GM12878 (cell line): ENCODE results near the gene INPP4B. TPM values are rescaled to one million over a fixed set of nuclear protein-coding genes. Genes with fewer than 3 reads are reported as not detected.

Experiments
- BACH1 ChIP-seq: fragments of 450-650 bp; IDR thresholded peaks from 2 replicates; pipeline ENCODE4 v1.6.1; 2017; ENCODE audit warnings: mild to moderate bottlenecking, borderline replicate concordance
- ESRRA ChIP-seq: IDR thresholded peaks from 2 replicates; pipeline ENCODE4 v1.6.1; 2012; ENCODE audit warnings: mild to moderate bottlenecking, low read length, improper control_type of control experiment
- HDAC2 ChIP-seq: fragments of 200-600 bp; sonication (generic); IDR thresholded peaks from 2 replicates; pipeline ENCODE4 v1.6.1; 2017
- IKZF1 ChIP-seq: fragments of 450-650 bp; conservative IDR thresholded peaks from 2 replicates; pipeline ENCODE4 v1.6.1; 2017; ENCODE audit warnings: antibody characterized with exemption, mild to moderate bottlenecking
- KAT2A ChIP-seq: conservative IDR thresholded peaks from 2 replicates; pipeline ENCODE4 v1.6.1; 2011; ENCODE audit warnings: low read depth, low read length; ENCODE audit not compliant: control insufficient read depth
- KDM1A ChIP-seq: fragments of 200-600 bp; sonication (generic); IDR thresholded peaks from 2 replicates; pipeline ENCODE4 v1.6.1; 2016; ENCODE audit warnings: borderline replicate concordance
- KLF5 ChIP-seq: fragments of 450-650 bp; IDR thresholded peaks from 2 replicates; pipeline ENCODE4 v1.6.1; 2014; ENCODE audit warnings: mild to moderate bottlenecking; ENCODE audit not compliant: partially characterized antibody
- MTA2 ChIP-seq: fragments of 450-650 bp; IDR thresholded peaks from 2 replicates; pipeline ENCODE4 v1.6.1; 2016; ENCODE audit warnings: low read depth, mild to moderate bottlenecking, moderate library complexity
- POLR2AphosphoS2 ChIP-seq: IDR thresholded peaks from 2 replicates; pipeline ENCODE4 v1.6.1; 2011; ENCODE audit warnings: low read depth, mild to moderate bottlenecking, low read length, improper control_type of control experiment, moderate library complexity
- RB1 ChIP-seq: fragments of 450-650 bp; formaldehyde crosslinking; IDR thresholded peaks from 2 replicates; pipeline ENCODE4 v1.6.1; 2017; ENCODE audit warnings: mild to moderate bottlenecking, borderline replicate concordance
- RELA ChIP-seq: fragments of 450-650 bp; IDR thresholded peaks from 2 replicates; pipeline ENCODE4 v1.8.0; 2014; ENCODE audit warnings: borderline replicate concordance; ENCODE audit not compliant: partially characterized antibody
- SIX5 ChIP-seq: IDR thresholded peaks from 2 replicates; pipeline ENCODE4 v1.6.1; 2011; ENCODE audit warnings: mild to moderate bottlenecking, low read depth, low read length, moderate library complexity; ENCODE audit not compliant: severe bottlenecking
- SKIL ChIP-seq: fragments of 450-650 bp; IDR thresholded peaks from 2 replicates; pipeline ENCODE4 v1.6.1; 2017; ENCODE audit warnings: mild to moderate bottlenecking, low read depth, inconsistent platforms; ENCODE audit not compliant: poor library complexity, severe bottlenecking
- SUZ12 ChIP-seq: fragments of 200-600 bp; sonication (generic); IDR thresholded peaks from one replicate; pipeline ENCODE4 v1.6.1; 2018; ENCODE audit warnings: antibody characterized with exemption, mild to moderate bottlenecking; ENCODE audit not compliant: unreplicated experiment
- YBX1 ChIP-seq: fragments of 450-650 bp; IDR thresholded peaks from 2 replicates; pipeline ENCODE4 v1.6.1; 2016; ENCODE audit warnings: antibody characterized with exemption
- ZBTB4 ChIP-seq: fragments of 450-650 bp; formaldehyde crosslinking; IDR thresholded peaks from 2 replicates; pipeline ENCODE4 v1.4.0; 2022; ENCODE audit warnings: mild to moderate bottlenecking, moderate library complexity
- ZZZ3 ChIP-seq: IDR thresholded peaks from 2 replicates; pipeline ENCODE4 v1.6.1; 2011; ENCODE audit warnings: low read depth; ENCODE audit not compliant: control insufficient read depth, insufficient read length
- polyA plus RNA-seq, 11 experiments: library from polyadenylated mRNA; depleted of rRNA in 4 of 11; unstranded in 6 of 11; stranded (reverse) in 5 of 11; fragments of >200 nt; fragmentation: Nextera tagmentation in 4 of 11; fragmentation: Illumina TruSeq in 1 of 11; extraction: Ambion mirVana in 4 of 11; extraction: Trizol in 1 of 11; gene quantifications; 1 replicate in 1 of 11; 2 replicates in 10 of 11; pipeline versions ENCODE4 v1.2.1 to v1.2.3, GENCODE V29; 2011 to 2016; ENCODE audit warnings: inconsistent platforms in 2 of 11, missing spikeins in 2 of 11, low read depth in 1 of 11
- total RNA-seq, 4 experiments: library from RNA; depleted of rRNA in 3 of 4; stranded (reverse); fragments of >200 nt in 3 of 4; fragmentation: Illumina TruSeq in 1 of 4; extraction: Trizol in 1 of 4; gene quantifications; 2 replicates each; pipeline versions ENCODE4 v1.2.1 to v1.2.3, GENCODE V29; 2013 to 2021
- TF ChIP-seq, protein P1 (sequence below): fragments of 150-350 bp; IDR thresholded peaks from 2 replicates; pipeline ENCODE4 v1.6.1; 2014; ENCODE audit warnings: mild to moderate bottlenecking, low read depth, low read length
- TF ChIP-seq, protein P2 (sequence below): fragments of 450-650 bp; IDR thresholded peaks from 2 replicates; pipeline ENCODE4 v1.6.1; 2017; ENCODE audit warnings: mild to moderate bottlenecking, moderate library complexity

The INPP4B gene
- total and polyA plus RNA-seq, 10 of the 15 experiments (the other 5 are each of a cell fraction or from before 2014, with no cell fraction given) = 0.53 to 11.2 (median 0.95) TPM

DNA sequence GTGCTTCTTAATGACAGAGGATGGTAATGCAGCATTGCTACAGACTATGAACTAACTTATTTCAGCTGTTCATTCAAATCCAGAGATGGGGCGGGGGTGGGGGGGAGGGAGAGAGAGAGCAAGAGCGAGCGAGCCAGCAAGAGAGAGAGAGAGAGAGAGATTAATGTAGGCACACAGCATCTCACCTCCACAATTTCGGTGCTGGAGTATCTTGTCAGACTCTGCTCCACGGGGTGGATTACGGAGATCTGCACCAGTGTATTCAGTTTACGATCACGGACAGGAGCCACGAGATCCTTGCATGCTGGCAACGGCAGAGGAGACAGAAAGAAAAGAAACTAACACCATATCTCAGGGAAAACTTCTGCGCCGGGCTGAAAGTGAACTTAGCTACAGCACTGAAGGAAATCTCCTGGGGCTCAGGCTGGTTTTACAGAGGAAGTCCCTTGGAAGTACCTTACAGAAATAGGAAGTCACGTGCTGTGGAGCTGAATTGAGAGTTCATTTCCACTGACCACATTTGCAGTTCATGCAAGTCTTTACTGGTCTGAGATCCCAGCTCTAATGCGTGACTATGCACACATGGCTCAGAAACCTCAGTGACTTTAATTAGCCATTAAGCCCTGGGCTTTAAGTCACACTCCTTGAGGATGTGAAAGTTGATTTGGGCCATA, 440.9 kb downstream of the INPP4B start (continued):
- TF ChIP-seq, protein P1, sequence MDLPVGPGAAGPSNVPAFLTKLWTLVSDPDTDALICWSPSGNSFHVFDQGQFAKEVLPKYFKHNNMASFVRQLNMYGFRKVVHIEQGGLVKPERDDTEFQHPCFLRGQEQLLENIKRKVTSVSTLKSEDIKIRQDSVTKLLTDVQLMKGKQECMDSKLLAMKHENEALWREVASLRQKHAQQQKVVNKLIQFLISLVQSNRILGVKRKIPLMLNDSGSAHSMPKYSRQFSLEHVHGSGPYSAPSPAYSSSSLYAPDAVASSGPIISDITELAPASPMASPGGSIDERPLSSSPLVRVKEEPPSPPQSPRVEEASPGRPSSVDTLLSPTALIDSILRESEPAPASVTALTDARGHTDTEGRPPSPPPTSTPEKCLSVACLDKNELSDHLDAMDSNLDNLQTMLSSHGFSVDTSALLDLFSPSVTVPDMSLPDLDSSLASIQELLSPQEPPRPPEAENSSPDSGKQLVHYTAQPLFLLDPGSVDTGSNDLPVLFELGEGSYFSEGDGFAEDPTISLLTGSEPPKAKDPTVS = no peak
- no peak for TF ChIP-seq POLR2AphosphoS2
- TF ChIP-seq SKIL = peak; percentile 72
- no peak for TF ChIP-seq ZBTB4 (CRISPR knock-in tag)
- TF ChIP-seq KDM1A = no peak
- TF ChIP-seq YBX1 = no peak
- no peak for TF ChIP-seq KLF5
- TF ChIP-seq KAT2A = no peak
- no peak for TF ChIP-seq SUZ12
- TF ChIP-seq BACH1 = 0 out of 2 replicates have a peak, but pooled peaks have one; percentile 51
- TF ChIP-seq MTA2 = peak; percentile 94
- TF ChIP-seq IKZF1 = peak; percentile 98
- TF ChIP-seq ESRRA = no peak
- TF ChIP-seq SIX5 = no peak
- no peak for TF ChIP-seq RELA
- no peak for TF ChIP-seq HDAC2
- peak; percentile 48 for TF ChIP-seq ZZZ3
- TF ChIP-seq, protein P2, sequence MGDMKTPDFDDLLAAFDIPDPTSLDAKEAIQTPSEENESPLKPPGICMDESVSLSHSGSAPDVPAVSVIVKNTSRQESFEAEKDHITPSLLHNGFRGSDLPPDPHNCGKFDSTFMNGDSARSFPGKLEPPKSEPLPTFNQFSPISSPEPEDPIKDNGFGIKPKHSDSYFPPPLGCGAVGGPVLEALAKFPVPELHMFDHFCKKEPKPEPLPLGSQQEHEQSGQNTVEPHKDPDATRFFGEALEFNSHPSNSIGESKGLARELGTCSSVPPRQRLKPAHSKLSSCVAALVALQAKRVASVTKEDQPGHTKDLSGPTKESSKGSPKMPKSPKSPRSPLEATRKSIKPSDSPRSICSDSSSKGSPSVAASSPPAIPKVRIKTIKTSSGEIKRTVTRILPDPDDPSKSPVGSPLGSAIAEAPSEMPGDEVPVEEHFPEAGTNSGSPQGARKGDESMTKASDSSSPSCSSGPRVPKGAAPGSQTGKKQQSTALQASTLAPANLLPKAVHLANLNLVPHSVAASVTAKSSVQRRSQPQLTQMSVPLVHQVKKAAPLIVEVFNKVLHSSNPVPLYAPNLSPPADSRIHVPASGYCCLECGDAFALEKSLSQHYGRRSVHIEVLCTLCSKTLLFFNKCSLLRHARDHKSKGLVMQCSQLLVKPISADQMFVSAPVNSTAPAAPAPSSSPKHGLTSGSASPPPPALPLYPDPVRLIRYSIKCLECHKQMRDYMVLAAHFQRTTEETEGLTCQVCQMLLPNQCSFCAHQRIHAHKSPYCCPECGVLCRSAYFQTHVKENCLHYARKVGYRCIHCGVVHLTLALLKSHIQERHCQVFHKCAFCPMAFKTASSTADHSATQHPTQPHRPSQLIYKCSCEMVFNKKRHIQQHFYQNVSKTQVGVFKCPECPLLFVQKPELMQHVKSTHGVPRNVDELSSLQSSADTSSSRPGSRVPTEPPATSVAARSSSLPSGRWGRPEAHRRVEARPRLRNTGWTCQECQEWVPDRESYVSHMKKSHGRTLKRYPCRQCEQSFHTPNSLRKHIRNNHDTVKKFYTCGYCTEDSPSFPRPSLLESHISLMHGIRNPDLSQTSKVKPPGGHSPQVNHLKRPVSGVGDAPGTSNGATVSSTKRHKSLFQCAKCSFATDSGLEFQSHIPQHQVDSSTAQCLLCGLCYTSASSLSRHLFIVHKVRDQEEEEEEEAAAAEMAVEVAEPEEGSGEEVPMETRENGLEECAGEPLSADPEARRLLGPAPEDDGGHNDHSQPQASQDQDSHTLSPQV = no peak
- TF ChIP-seq RB1 = no peak
